ENCODE data around the gene ZFAND2A.
"Not testable (repeated sequence)": the region's sequence is repeated elsewhere in the genome, so short reads cannot be mapped to it uniquely, and the experiment has no call there.

ZFAND2A gene

DNA sequence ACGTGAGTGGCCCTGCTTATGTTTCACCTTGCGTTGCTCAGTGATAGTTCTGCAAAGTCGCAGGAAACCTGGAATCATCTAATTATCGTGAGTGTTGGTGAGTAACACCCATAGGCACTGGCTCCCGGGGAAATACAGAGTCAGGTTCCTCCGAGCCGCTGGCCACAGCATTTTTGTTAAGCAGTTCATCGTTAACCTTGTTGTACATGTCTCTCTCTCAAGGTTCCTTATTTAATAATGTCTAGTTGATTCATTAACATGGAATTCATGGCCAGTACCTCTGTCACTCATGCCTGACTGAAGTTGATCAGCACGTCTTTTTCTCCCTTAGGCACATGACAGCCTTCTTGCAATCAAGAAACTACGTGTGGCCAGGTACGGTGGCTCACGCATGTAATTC, 3.1 kb upstream of the ZFAND2A start:
- H3K4me3 ChIP-seq (ENCODE audit: low read length), result no peak overlapping the region
- no peak for DNase-seq (ENCODE audit: low read depth, low spot score)
- H3K27ac ChIP-seq (ENCODE audit: low read length), result no peak overlapping the region
- H3K27me3 ChIP-seq (ENCODE audit: control insufficient read depth, insufficient read depth, low read length), result no peaks in the 10 kb centered on the region
- no peaks in the 10 kb centered on the region for H3K36me3 ChIP-seq (ENCODE audit: control insufficient read depth, insufficient read depth, low read length)
- WGBS (ENCODE audit: insufficient coverage, insufficient read length), result no CpG with 5 or more reads among the region's 12 CpGs
- 0 out of 2 replicates have a peak, but pooled peaks cover 1% of the 10 kb centered on the region for H3K4me1 ChIP-seq (ENCODE audit: control insufficient read depth, insufficient read depth, low read length)
- no peaks in the 10 kb centered on the region for H3K9me3 ChIP-seq (ENCODE audit: control insufficient read depth, insufficient read depth, low read length)

DNA sequence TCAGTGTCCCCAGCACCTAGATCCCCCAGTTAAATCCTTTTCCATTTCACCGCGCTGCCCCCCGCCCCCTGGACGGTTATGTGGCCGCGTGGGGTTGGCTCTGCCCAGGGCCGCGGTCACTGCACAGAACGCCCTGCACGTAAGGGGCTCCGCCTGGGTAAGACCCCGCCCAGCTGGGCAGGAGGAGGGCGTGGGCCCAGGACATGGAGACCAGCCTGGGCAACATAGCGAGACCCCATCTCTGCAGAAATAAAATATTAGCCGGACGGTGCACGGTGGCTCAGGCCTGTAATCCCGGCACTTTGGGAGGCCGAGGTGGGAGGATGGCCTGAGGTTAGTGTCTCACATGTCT, 650 bp upstream of the ZFAND2A start:
- no CpG with 5 or more reads among the region's 19 CpGs for WGBS (ENCODE audit: insufficient coverage, insufficient read length)
- DNase-seq (ENCODE audit: low read depth, low spot score), result no peak
- no peaks in the 10 kb centered on the region for H3K27me3 ChIP-seq (ENCODE audit: control insufficient read depth, insufficient read depth, low read length)
- no peaks in the 10 kb centered on the region for H3K9me3 ChIP-seq (ENCODE audit: control insufficient read depth, insufficient read depth, low read length)
- no peak overlapping the region for H3K27ac ChIP-seq (ENCODE audit: low read length)
- H3K4me3 ChIP-seq (ENCODE audit: low read length), result peak overlapping the region; percentile 63
- 0 out of 2 replicates have a peak, but pooled peaks cover 1% of the 10 kb centered on the region for H3K4me1 ChIP-seq (ENCODE audit: control insufficient read depth, insufficient read depth, low read length)
- 0 out of 2 replicates have a peak, but pooled peaks cover 3% of the 10 kb centered on the region for H3K36me3 ChIP-seq (ENCODE audit: control insufficient read depth, insufficient read depth, low read length)

DNA sequence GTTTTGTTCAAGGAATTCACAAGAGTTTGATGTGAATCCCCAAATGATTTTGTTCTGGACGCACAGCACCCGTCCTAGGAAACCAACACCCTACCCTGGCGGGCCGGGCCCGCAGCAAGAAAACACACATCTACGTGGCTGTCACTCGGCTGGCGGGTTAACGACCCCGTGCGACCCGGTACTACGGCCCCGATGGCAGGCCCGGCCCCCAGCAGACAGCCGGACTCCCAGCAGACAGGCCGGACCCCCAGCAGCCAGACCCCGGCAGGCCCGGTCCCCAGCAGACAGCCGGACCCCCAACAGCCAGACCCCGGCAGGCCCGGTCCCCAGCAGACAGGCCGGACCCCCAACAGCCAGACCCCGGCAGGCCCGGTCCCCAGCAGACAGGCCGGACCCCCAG, 765 bp downstream of the ZFAND2A start:
- not testable (repeated sequence) for H3K27ac ChIP-seq (ENCODE audit: low read length)
- no CpG with 5 or more reads among the region's 26 CpGs for WGBS (ENCODE audit: insufficient coverage, insufficient read length)

DNA sequence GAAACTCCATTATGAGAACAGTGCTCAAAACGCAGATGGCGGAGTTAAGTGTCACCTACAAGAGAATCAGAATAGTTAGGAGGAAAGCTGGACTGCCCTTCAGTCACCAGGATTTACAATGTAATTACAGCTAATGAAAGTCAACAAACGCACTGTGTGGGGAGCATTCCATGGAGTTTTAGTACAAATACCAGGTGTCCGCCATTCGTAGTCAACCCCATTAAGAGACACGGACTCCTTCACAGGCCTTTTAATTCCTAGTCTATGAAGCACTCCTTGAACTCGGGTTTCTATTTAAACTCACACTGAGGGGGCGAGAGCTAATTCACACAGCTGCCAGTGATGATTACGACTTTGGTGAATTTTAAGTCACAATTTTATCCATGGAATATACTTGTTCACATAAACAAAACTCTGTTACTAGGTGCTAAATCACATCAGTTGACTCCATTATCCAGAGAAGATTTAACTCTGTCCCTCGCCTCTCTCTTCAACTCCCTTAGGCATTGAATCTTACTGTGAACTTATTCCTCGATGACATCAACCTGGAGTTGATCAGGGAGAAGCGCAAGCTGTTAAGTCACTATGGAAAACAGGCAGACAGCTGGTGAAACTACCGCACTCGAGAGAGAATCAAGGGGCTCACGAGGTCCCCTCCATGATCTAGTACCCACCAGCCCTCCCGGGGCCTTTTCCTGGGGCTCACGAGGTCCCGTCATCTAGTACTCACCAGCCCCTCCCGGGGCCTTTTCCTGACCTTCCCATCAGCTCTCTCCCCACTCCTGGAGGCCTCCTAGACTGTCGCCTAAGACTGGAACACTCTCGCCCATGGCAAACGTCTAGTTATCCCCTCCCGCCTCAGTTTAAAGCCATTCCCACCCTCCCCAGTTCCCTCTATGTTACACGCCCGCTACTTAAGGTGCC, 1.5 kb downstream of the ZFAND2A start:
- no CpG with 5 or more reads among the region's 25 CpGs for WGBS (ENCODE audit: insufficient coverage, insufficient read length)
- no peak overlapping the region for H3K27ac ChIP-seq (ENCODE audit: low read length)
- H3K4me1 ChIP-seq (ENCODE audit: control insufficient read depth, insufficient read depth, low read length), result 0 out of 2 replicates have a peak, but pooled peaks cover 1% of the 10 kb centered on the region
- H3K4me3 ChIP-seq (ENCODE audit: low read length), result peak overlapping the region; percentile 44; the same call in 1 of the 2 replicates
- DNase-seq (ENCODE audit: low read depth, low spot score), result no peak
- H3K9me3 ChIP-seq (ENCODE audit: control insufficient read depth, insufficient read depth, low read length), result no peaks in the 10 kb centered on the region
- peaks cover 7% of the 10 kb centered on the region; the same call in 1 of the 2 replicates for H3K36me3 ChIP-seq (ENCODE audit: control insufficient read depth, insufficient read depth, low read length)
- no peaks in the 10 kb centered on the region for H3K27me3 ChIP-seq (ENCODE audit: control insufficient read depth, insufficient read depth, low read length)

More for the DNA sequence above, 765 bp downstream of the ZFAND2A start:
- not testable (repeated sequence) for H3K4me1 ChIP-seq (ENCODE audit: control insufficient read depth, insufficient read depth, low read length); H3K9me3 ChIP-seq (ENCODE audit: control insufficient read depth, insufficient read depth, low read length); DNase-seq (ENCODE audit: low read depth, low spot score); H3K36me3 ChIP-seq (ENCODE audit: control insufficient read depth, insufficient read depth, low read length); H3K27me3 ChIP-seq (ENCODE audit: control insufficient read depth, insufficient read depth, low read length)
- H3K4me3 ChIP-seq (ENCODE audit: low read length), result peak overlapping the region; percentile 44; the same call in 1 of the 2 replicates

DNA sequence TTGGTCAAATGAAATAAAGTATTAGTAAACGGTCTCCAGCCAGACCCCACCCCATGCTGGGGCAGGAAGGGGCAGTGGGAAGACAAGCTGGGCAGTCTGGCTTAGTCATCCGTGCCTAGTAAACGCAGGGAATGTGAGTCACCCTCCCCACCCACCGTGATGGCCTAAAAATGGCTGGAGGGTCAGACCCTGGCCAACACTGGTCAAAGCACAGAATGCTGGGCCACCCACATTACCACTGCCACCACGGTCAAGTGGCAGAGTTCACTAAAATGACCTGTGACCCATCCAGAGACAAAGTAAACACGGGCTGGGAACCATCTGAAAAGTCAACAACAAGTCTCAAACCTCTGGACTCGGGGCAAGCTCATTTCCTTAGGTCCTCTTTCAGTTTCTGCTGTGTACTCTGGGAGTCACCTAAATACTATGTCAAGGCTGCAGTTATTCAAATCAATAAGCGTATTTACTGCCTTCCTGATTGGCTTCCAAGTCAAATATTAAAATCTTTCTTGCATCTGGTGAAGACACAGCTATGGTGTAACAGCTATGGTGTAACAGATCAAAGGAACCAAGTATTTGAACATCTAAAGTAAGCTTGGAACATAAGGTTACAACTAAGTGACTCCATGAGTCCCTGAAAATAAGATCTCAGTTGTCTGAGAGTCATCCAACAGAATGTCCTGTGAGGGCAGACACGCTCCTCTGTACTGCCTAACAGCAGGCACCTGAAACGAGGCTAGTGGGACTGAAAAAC, 3.0 kb downstream of the ZFAND2A start:
- WGBS (ENCODE audit: insufficient coverage, insufficient read length), result no CpG with 5 or more reads among the region's 10 CpGs
- no peak for DNase-seq (ENCODE audit: low read depth, low spot score)
- H3K4me1 ChIP-seq (ENCODE audit: control insufficient read depth, insufficient read depth, low read length), result 0 out of 2 replicates have a peak, but pooled peaks cover 1% of the 10 kb centered on the region
- H3K4me3 ChIP-seq (ENCODE audit: low read length), result no peak overlapping the region
- no peaks in the 10 kb centered on the region for H3K9me3 ChIP-seq (ENCODE audit: control insufficient read depth, insufficient read depth, low read length)
- no peak overlapping the region for H3K27ac ChIP-seq (ENCODE audit: low read length)
- H3K27me3 ChIP-seq (ENCODE audit: control insufficient read depth, insufficient read depth, low read length), result no peaks in the 10 kb centered on the region
- H3K36me3 ChIP-seq (ENCODE audit: control insufficient read depth, insufficient read depth, low read length), result peaks cover 16% of the 10 kb centered on the region; the same call in 1 of the 2 replicates

DNA sequence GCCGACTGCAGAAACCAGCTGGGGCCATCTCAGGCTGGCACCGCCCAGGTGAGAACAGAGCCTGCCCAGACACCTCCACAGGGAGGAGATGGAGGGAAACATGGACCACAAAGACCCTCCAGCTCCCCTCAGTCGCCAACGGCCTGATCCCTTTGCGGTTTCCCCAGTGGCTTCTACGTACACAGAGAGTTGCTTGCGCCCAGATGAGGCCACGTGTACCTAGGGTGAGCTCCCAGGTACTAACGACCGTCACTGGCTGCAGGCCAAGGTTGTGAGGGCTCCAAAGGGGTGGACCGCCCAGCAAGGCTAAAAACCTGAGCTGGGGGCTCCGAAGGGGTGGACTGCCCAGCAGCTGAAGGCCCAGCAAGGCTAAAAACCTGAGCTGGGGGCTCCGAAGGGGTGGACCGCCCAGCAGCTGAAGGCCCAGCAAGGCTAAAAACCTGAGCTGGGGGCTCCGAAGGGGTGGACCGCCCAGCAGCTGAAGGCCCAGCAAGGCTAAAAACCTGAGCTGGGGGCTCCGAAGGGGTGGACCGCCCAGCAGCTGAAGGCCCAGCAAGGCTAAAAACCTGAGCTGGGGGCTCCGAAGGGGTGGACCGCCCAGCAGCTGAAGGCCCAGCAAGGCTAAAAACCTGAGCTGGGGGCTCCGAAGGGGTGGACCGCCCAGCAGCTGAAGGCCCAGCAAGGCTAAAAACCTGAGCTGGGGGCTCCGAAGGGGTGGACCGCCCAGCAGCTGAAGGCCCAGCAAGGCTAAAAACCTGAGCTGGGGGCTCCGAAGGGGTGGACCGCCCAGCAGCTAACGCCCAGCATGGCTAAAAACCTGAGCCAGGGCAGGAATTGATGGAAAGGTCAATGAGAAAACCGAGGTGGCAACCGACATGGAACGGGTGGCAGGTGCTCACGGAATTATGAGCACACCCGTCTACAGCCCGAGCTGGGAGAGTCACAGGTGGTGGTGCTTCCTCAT, 3.9 kb downstream of the ZFAND2A start:
- peaks cover 18% of the 10 kb centered on the region; the same call in 1 of the 2 replicates for H3K36me3 ChIP-seq (ENCODE audit: control insufficient read depth, insufficient read depth, low read length)
- not testable (repeated sequence) for H3K27ac ChIP-seq (ENCODE audit: low read length)

DNA sequence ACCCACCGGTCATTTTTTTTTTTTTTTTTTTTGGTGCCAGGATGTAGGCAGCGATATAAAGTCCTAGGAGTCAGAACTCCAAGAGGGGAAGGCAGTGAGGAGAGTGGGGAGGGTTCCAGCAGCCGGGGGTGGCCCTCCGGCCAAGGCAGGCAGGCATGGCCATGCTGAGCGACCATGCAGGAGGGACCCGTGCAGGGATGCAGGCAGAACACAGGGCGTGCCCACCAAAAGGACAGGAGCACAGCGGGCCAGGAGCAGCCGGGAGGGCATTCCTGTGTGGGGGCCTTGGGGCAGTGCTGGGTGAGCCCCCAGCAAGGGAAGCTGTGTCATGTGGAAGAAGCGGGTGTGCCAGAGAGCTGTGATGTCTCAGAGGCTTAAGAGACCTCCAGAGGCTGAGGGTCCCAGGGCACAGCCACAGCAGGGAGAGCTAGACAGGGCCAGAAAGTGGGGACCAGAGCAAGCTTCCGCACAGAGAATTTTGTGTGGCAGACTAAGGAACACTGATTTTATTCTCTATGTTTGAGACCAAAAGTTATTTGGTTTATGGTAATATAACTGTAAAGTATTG, 5.7 kb downstream of the ZFAND2A start:
- peaks cover 21% of the 10 kb centered on the region; the same call in 1 of the 2 replicates for H3K36me3 ChIP-seq (ENCODE audit: control insufficient read depth, insufficient read depth, low read length)
- no CpG with 5 or more reads among the region's 11 CpGs for WGBS (ENCODE audit: insufficient coverage, insufficient read length)

More for the DNA sequence above, 3.9 kb downstream of the ZFAND2A start:
- H3K9me3 ChIP-seq (ENCODE audit: control insufficient read depth, insufficient read depth, low read length); H3K27me3 ChIP-seq (ENCODE audit: control insufficient read depth, insufficient read depth, low read length); H3K4me3 ChIP-seq (ENCODE audit: low read length); DNase-seq (ENCODE audit: low read depth, low spot score); H3K4me1 ChIP-seq (ENCODE audit: control insufficient read depth, insufficient read depth, low read length): not testable (repeated sequence)
- WGBS (ENCODE audit: insufficient coverage, insufficient read length), result no CpG with 5 or more reads among the region's 33 CpGs

DNA sequence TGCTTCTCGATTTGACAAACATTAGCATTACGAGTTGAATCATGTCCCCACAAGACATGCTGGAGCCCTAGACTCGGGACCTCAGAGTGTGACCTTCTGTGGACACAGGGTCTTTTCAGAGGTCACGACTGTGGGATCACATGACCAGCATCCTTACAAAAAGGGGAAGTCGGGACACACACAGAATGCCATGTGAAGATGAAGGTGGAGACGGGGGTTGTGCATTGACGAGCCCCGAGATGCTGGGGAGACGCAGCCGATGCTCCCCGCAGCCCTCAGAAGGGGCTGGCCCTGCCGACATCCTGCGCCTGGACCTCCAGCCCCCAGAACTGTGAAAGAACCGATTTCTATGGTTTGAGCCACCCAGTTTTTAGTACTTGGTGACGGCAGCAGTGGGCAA, 7.5 kb downstream of the ZFAND2A start:
- peaks cover 22% of the 10 kb centered on the region; the same call in 1 of the 2 replicates for H3K36me3 ChIP-seq (ENCODE audit: control insufficient read depth, insufficient read depth, low read length)
- WGBS (ENCODE audit: insufficient coverage, insufficient read length), result no CpG with 5 or more reads among the region's 15 CpGs

More for the DNA sequence above, 5.7 kb downstream of the ZFAND2A start:
- Histone ChIP-seq H3K27me3 (ENCODE audit: control insufficient read depth, insufficient read depth, low read length) (no peaks in the 10 kb centered on the region), H3K9me3 (ENCODE audit: control insufficient read depth, insufficient read depth, low read length) (no peaks in the 10 kb centered on the region), H3K4me3 (ENCODE audit: low read length) (no peak overlapping the region), H3K27ac (ENCODE audit: low read length) (no peak overlapping the region), H3K4me1 (ENCODE audit: control insufficient read depth, insufficient read depth, low read length) (peaks cover 1% of the 10 kb centered on the region; the same call in 1 of the 2 replicates)
- DNase-seq (ENCODE audit: low read depth, low spot score), result no peak

DNA sequence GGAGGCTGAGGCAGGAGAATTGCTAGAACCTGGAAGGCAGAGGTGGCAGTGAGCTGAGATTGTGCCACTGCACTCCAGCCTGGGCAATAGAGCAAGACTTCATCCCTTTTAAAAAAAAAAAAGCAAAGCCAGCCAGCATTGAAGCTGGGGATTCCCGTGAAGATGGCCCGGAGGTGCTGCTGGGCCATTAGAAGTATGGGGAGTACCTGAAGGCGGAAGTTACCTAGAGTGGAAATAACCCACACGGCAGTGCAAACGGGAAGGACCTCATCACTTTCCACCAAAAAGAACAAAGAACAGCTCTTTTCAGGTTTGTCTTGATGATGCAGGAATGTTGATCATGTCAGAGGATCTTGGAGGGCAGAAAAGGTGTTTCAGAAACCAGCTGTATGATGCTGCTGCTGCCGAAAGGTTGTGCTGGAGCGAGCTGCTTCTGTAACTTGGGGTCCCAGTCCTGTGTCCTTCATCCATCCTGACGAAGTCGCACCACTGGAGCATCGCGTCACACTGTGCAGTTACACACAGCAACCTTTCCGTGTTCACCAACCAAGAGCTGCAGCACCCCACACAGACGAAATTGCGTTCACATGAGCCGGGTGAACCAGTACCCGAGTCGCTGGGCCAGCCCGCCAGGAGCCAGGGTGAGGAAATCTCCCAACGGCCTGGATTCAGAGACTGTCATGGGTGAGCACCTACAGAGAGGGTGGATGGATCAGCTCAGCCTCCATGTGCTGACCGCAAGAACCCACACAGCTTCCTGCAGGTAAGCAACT, 8.2 kb downstream of the ZFAND2A start:
- no CpG with 5 or more reads among the region's 20 CpGs for WGBS (ENCODE audit: insufficient coverage, insufficient read length)
- Histone ChIP-seq H3K4me3 (ENCODE audit: low read length) (no peak overlapping the region), H3K27me3 (ENCODE audit: control insufficient read depth, insufficient read depth, low read length) (no peaks in the 10 kb centered on the region; the same call in 1 of the 2 replicates), H3K27ac (ENCODE audit: low read length) (no peak overlapping the region), H3K4me1 (ENCODE audit: control insufficient read depth, insufficient read depth, low read length) (no peaks in the 10 kb centered on the region; the same call in 1 of the 2 replicates), H3K36me3 (ENCODE audit: control insufficient read depth, insufficient read depth, low read length) (peaks cover 22% of the 10 kb centered on the region; the same call in 1 of the 2 replicates), H3K9me3 (ENCODE audit: control insufficient read depth, insufficient read depth, low read length) (no peaks in the 10 kb centered on the region)
- no peak for DNase-seq (ENCODE audit: low read depth, low spot score)

More for the DNA sequence above, 7.5 kb downstream of the ZFAND2A start:
- no peak for DNase-seq (ENCODE audit: low read depth, low spot score)
- Histone ChIP-seq H3K4me3 (ENCODE audit: low read length) (no peak overlapping the region), H3K4me1 (ENCODE audit: control insufficient read depth, insufficient read depth, low read length) (no peaks in the 10 kb centered on the region; the same call in 1 of the 2 replicates), H3K27me3 (ENCODE audit: control insufficient read depth, insufficient read depth, low read length) (no peaks in the 10 kb centered on the region; the same call in 1 of the 2 replicates), H3K9me3 (ENCODE audit: control insufficient read depth, insufficient read depth, low read length) (no peaks in the 10 kb centered on the region), H3K27ac (ENCODE audit: low read length) (no peak overlapping the region)

Measured in iPS DF 6.9 (cell line).